A549 (cell line): Measurements from ENCODE around the gene RGL1. TPM values are rescaled to one million over a fixed set of nuclear protein-coding genes. Genes with fewer than 3 reads are reported as not detected.
A peak's percentile ranks its signal among the peaks of the same experiment; 100 is the strongest.

Source experiments
- ATAC-seq, 2 experiments: fragments of 200-7000 bp in 1 of 2; fragments of >200 bp in 1 of 2; cut with Nextera tagmentation in 1 of 2; cut with Tn5 transposase in 1 of 2; 3 replicates each; pipeline versions ENCODE4 v1.8.0 to v1.9.1; 2018 to 2020; ENCODE audit warnings: mild to moderate bottlenecking in 1 of 2, moderate library complexity in 1 of 2
- CTCF ChIA-PET: fragments of 300-600 bp; sonication (Branson Sonifier 250); formaldehyde crosslinking; extraction: SDS; loops from one replicate; lab custom pipeline; 2021; ENCODE audit warnings: antibody characterized with exemption, inconsistent platforms; lab: Yijun Ruan, JAX
- POLR2A ChIA-PET: fragments of 350-600 bp; formaldehyde crosslinking; extraction: SDS; loops from one replicate; lab custom pipeline; 2021; ENCODE audit warnings: antibody characterized with exemption, inconsistent platforms; lab: Yijun Ruan, JAX
- DNase-seq, 2 experiments: peaks; one replicate each; pipeline versions ENCODE4 v3.0.0 to v3.0.0-alpha.2; 2011 to 2016; ENCODE audit warnings: low read depth in 1 of 2, low spot score in 1 of 2
- FAIRE-seq: peaks from 2 replicates; lab custom pipeline; 2011; peaks lifted over from hg19 to GRCh38; lab: Jason Lieb, UNC
- H3K27ac ChIP-seq, 2 experiments: fragments of >200 bp; sonication (Bioruptor Twin); formaldehyde crosslinking; 3 replicates each; pipeline ENCODE4 v1.5.1; 2016 to 2017
- H3K4me1 ChIP-seq: fragments of >200 bp; sonication (Bioruptor Twin); formaldehyde crosslinking; 3 replicates; pipeline ENCODE4 v1.6.1; 2016
- H3K4me2 ChIP-seq: fragments of >200 bp; sonication (Bioruptor Twin); formaldehyde crosslinking; 3 replicates; pipeline ENCODE4 v1.6.1; 2016
- H3K4me3 ChIP-seq: fragments of >200 bp; sonication (Bioruptor Twin); formaldehyde crosslinking; 3 replicates; pipeline ENCODE4 v1.5.1; 2016
- H3K9me3 ChIP-seq: fragments of >200 bp; sonication (Bioruptor Twin); formaldehyde crosslinking; 3 replicates; pipeline ENCODE4 v1.6.1; 2016
- BCL3 ChIP-seq: fragments of >200 bp; sonication (Bioruptor Twin); formaldehyde crosslinking; IDR thresholded peaks from 3 replicates; pipeline ENCODE4 v1.6.1; 2016
- BHLHE40 ChIP-seq: IDR thresholded peaks from 2 replicates; pipeline ENCODE4 v1.6.1; 2012; ENCODE audit warnings: low read depth, low read length, inconsistent platforms
- CBX2 ChIP-seq: fragments of 200-600 bp; sonication (generic); IDR thresholded peaks from 2 replicates; pipeline ENCODE4 v1.6.1; 2016; ENCODE audit warnings: low read depth, mild to moderate bottlenecking, borderline replicate concordance
- CHD4 ChIP-seq: fragments of 200-600 bp; sonication (generic); IDR thresholded peaks from 2 replicates; pipeline ENCODE4 v1.6.1; 2016; ENCODE audit warnings: antibody characterized with exemption, mild to moderate bottlenecking, borderline replicate concordance
- EHF ChIP-seq: fragments of 250-450 bp; sonication (Bioruptor Pico); IDR thresholded peaks from 2 replicates; pipeline ENCODE4 v1.5.0; 2020; ENCODE audit warnings: mild to moderate bottlenecking
- HEYL ChIP-seq: fragments of 250-450 bp; sonication (Bioruptor Pico); IDR thresholded peaks from 2 replicates; pipeline ENCODE4 v1.8.0; 2021; ENCODE audit warnings: mild to moderate bottlenecking, moderate library complexity
- HMGXB4 ChIP-seq: fragments of 250-450 bp; sonication (Bioruptor Pico); IDR thresholded peaks from 2 replicates; pipeline ENCODE4 v1.5.0; 2021; ENCODE audit warnings: mild to moderate bottlenecking, moderate library complexity, borderline replicate concordance
- HOXB5 ChIP-seq: fragments of 250-450 bp; sonication (Bioruptor Pico); IDR thresholded peaks from 2 replicates; pipeline ENCODE4 v1.5.0; 2020; ENCODE audit warnings: mild to moderate bottlenecking, moderate library complexity
- JUNB ChIP-seq: fragments of >200 bp; sonication (Bioruptor Twin); formaldehyde crosslinking; IDR thresholded peaks from 2 replicates; pipeline ENCODE4 v1.6.1; 2016
- MAFK ChIP-seq: fragments of 450-650 bp; IDR thresholded peaks from 2 replicates; pipeline ENCODE4 v1.6.1; 2014; ENCODE audit not compliant: partially characterized antibody
- NFE2L2 ChIP-seq: fragments of 150-350 bp; conservative IDR thresholded peaks from 2 replicates; pipeline ENCODE4 v1.6.1; 2014; ENCODE audit warnings: low read length
- PHF8 ChIP-seq: fragments of 200-600 bp; sonication (generic); IDR thresholded peaks from 2 replicates; pipeline ENCODE4 v1.6.1; 2016; ENCODE audit warnings: low read depth, mild to moderate bottlenecking, antibody characterized with exemption, moderate library complexity, borderline replicate concordance
- RCOR1 ChIP-seq: fragments of 150-350 bp; IDR thresholded peaks from 2 replicates; pipeline ENCODE4 v1.6.1; 2014; ENCODE audit warnings: antibody characterized with exemption, low read length, low read depth
- RNF2 ChIP-seq: fragments of 200-600 bp; sonication (generic); IDR thresholded peaks from 2 replicates; pipeline ENCODE4 v1.6.1; 2016; ENCODE audit warnings: low read depth, mild to moderate bottlenecking, antibody characterized with exemption, moderate library complexity, borderline replicate concordance
- SREBF2 ChIP-seq: fragments of 450-650 bp; IDR thresholded peaks from 2 replicates; pipeline ENCODE4 v1.6.1; 2014; ENCODE audit warnings: mild to moderate bottlenecking, moderate library complexity
- TP53 ChIP-seq: fragments of 250-450 bp; sonication (Bioruptor Pico); IDR thresholded peaks from 2 replicates; pipeline ENCODE4 v1.5.0; 2021; ENCODE audit warnings: mild to moderate bottlenecking, moderate library complexity
- USF2 ChIP-seq: fragments of 450-650 bp; IDR thresholded peaks from 2 replicates; pipeline ENCODE4 v1.6.1; 2014; ENCODE audit warnings: antibody characterized with exemption
- ZNF302 ChIP-seq: fragments of 250-450 bp; sonication (Bioruptor Pico); IDR thresholded peaks from 2 replicates; pipeline ENCODE4 v1.9.0; 2021; ENCODE audit warnings: inconsistent platforms, mild to moderate bottlenecking, moderate library complexity
- WGBS: methylation state at CpG from one replicate; pipeline ENCODE4 v1.1.6; 2017; ENCODE audit errors: missing lambda C conversion rate; 5-methylcytosine and 5-hydroxymethylcytosine counted together
- polyA plus RNA-seq, 4 experiments: library from polyadenylated mRNA; depleted of rRNA in 3 of 4; stranded (reverse); fragments of >200 nt; fragmentation: RNase III in 1 of 4; extraction: RNeasy Plus Mini Kit Qiagen cat#74134 plus additional on column Dnase treatment in 1 of 4; gene quantifications; 2 replicates in 3 of 4; 3 replicates in 1 of 4; pipeline ENCODE4 v1.2.3, GENCODE V29; 2011 to 2017
- TF ChIP-seq, protein P1 (sequence below): fragments of >200 bp; sonication (Bioruptor Twin); formaldehyde crosslinking; IDR thresholded peaks from 3 replicates; pipeline ENCODE4 v1.5.1; 2016
- TF ChIP-seq, protein P2 (sequence below): IDR thresholded peaks from 2 replicates; pipeline ENCODE4 v1.6.1; 2012; ENCODE audit warnings: low read depth, borderline replicate concordance
- TF ChIP-seq, protein P3 (sequence below): fragments of >200 bp; sonication (Bioruptor Twin); formaldehyde crosslinking; IDR thresholded peaks from 2 replicates; pipeline ENCODE4 v1.6.1; 2016

The RGL1 gene
- polyA plus RNA-seq, 2 of the 4 experiments (the other 2 are of a cell fraction): 1.0 to 3.8 TPM

- TF ChIP-seq, protein P1, sequence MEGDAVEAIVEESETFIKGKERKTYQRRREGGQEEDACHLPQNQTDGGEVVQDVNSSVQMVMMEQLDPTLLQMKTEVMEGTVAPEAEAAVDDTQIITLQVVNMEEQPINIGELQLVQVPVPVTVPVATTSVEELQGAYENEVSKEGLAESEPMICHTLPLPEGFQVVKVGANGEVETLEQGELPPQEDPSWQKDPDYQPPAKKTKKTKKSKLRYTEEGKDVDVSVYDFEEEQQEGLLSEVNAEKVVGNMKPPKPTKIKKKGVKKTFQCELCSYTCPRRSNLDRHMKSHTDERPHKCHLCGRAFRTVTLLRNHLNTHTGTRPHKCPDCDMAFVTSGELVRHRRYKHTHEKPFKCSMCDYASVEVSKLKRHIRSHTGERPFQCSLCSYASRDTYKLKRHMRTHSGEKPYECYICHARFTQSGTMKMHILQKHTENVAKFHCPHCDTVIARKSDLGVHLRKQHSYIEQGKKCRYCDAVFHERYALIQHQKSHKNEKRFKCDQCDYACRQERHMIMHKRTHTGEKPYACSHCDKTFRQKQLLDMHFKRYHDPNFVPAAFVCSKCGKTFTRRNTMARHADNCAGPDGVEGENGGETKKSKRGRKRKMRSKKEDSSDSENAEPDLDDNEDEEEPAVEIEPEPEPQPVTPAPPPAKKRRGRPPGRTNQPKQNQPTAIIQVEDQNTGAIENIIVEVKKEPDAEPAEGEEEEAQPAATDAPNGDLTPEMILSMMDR: no peak
- TF ChIP-seq SREBF2 (no peak), HOXB5 (no peak), HMGXB4 (CRISPR knock-in tag) (no peak), EHF (CRISPR knock-in tag) (no peak)
Observed at GRCh38 chr1:183778045-183778444, 26.9 kb upstream of the RGL1 start (continued).

DNA sequence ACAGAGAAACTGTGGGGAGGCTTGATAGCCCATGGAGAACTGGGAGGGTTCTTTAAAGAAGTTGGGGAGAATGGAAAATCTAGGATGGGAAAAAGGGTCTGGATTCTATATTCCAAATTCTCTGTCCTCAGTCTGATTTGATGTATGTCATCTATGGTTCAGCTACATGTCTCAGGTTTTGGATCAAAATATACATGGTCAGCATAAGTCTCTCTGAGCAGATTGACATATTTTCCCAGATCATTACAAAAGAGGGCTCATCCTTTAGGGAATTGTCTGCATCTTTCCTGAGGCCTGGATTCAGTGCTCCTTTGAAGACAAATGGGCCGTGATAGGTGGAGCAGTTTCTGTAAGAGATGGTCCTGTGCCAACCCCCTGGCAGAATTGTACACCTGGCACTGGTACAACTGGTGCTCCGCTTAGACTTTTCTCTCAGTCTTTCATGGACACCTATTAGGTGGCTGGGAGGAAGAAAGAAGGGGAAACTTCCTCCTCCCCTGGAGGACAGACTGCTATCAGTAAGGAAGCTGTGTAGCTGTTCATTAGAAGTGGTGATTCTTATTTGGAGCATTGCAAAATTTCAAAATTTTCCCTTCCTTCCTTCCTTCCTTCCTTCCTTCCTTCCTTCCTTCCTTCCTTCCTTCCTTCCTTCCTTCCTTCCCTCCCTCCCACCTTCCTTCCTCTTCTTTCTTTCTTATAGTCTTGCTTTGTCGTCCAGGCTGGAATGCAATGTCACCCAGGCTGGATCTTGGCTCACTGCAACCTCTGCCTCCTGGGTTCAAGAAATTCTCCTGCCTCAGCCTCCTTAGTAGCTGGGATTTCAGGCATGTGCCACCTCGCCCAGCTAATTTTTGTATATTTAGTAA, 26.1 kb upstream of the RGL1 start:
- FAIRE-seq (no peak), ATAC-seq (no peak), DNase-seq (no peak)
- peaks cover 7% of the 10 kb centered on the region; the same call in 1 of the 3 replicates for H3K4me1 ChIP-seq
- H3K4me3 ChIP-seq: no peak overlapping the region
- peaks cover 12% of the 10 kb centered on the region; the same call in 1 of the 3 replicates for H3K9me3 ChIP-seq
- H3K27ac ChIP-seq: no peak overlapping the region
- POLR2A ChIA-PET: no interaction called here
- 87% methylated on average over 4 of the region's 4 CpGs for WGBS
- TF ChIP-seq USF2 (no peak), MAFK (peak; percentile 51)
- TF ChIP-seq, all 56 proteins: peak for 1
- CTCF ChIA-PET: interaction anchor here (0.7 kb wide), 1 partner anchor 192 kb away, joined by 3 read pairs; no protein-coding TSS in a partner anchor
- H3K4me2 ChIP-seq: no peak overlapping the region

DNA sequence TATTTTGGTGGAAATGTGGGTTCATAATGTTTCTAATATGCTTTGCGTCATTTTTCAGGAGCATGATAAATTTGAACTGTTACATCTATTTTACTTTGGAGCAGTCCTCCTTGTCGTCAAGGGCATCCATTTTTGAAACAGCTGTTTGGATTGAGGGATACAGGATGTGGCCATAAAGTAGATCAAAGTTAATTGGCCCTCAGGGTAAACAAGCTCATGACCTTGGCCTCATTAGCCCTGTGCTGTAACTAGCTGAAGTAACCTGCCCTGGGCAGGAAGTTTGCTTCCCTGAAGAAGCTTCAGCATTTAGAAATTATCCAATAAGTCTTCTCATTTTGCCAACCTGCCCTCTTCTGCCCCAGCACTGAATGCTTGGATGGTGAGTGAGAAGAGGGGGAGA, 24.8 kb upstream of the RGL1 start:
- FAIRE-seq: no peak
- no peak overlapping the region for H3K27ac ChIP-seq
- H3K4me1 ChIP-seq: peaks cover 10% of the 10 kb centered on the region; the same call in 1 of the 3 replicates
- 59% methylated on average over 2 of the region's 2 CpGs for WGBS
- TF ChIP-seq HEYL (CRISPR knock-in tag) (no peak), TP53 (CRISPR knock-in tag) (no peak), PHF8 (no peak), JUNB (no peak), CBX2 (no peak), NFE2L2 (no peak), SREBF2 (no peak)
- DNase-seq: no peak
- no peak for ATAC-seq
- POLR2A ChIA-PET: no interaction called here
- peaks cover 5% of the 10 kb centered on the region; the same call in 1 of the 3 replicates for H3K9me3 ChIP-seq
- CTCF ChIA-PET: no interaction called here
- no peak overlapping the region for H3K4me3 ChIP-seq
- no peak overlapping the region for H3K4me2 ChIP-seq

- Histone ChIP-seq H3K4me2 (no peak overlapping the region), H3K4me1 (peaks cover 10% of the 10 kb centered on the region; the same call in 1 of the 3 replicates), H3K27ac (no peak overlapping the region), H3K9me3 (no peaks in the 10 kb centered on the region), H3K4me3 (no peak overlapping the region)
- POLR2A ChIA-PET: no interaction called here
- no peak for DNase-seq
- CTCF ChIA-PET: interaction anchor here (2.6 kb wide), 1 partner anchor 12 kb away, joined by 6 read pairs; no protein-coding TSS in a partner anchor
- WGBS: 57% methylated on average over 2 of the region's 2 CpGs
- no peak for FAIRE-seq
- ATAC-seq: no peak
- TF ChIP-seq, protein P1: no peak
- TF ChIP-seq BHLHE40 (no peak), BCL3 (no peak), ZNF302 (CRISPR knock-in tag) (no peak), PHF8 (no peak), CHD4 (no peak), RCOR1 (no peak), RNF2 (no peak)
- TF ChIP-seq, protein P2, sequence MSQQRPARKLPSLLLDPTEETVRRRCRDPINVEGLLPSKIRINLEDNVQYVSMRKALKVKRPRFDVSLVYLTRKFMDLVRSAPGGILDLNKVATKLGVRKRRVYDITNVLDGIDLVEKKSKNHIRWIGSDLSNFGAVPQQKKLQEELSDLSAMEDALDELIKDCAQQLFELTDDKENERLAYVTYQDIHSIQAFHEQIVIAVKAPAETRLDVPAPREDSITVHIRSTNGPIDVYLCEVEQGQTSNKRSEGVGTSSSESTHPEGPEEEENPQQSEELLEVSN: no peak
- TF ChIP-seq, protein P3, sequence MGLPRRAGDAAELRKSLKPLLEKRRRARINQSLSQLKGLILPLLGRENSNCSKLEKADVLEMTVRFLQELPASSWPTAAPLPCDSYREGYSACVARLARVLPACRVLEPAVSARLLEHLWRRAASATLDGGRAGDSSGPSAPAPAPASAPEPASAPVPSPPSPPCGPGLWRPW: no peak
Observed at GRCh38 chr1:183780757-183781156, 24.2 kb upstream of the RGL1 start.
